Activated CD8-positive, alpha-beta memory T cell treated with anti-CD3 and anti-CD28 coated beads, Interleukin-2, amount 50 U/mL, for 1 hour (primary cell): ENCODE measurements around the gene SASH1.

Source experiments
- DNase-seq: peaks from one replicate; pipeline ENCODE4 v3.0.0-alpha.2; 2020; ENCODE audit errors: extremely low read depth

SASH1 gene

GRCh38 chr6:148520109-148520841 lies 177.6 kb downstream of the SASH1 start:
- DNase-seq, result no peak

- DNase-seq, result no peak
These were observed 178.5 kb downstream of the SASH1 start for GRCh38 chr6:148521158-148521557.

- no peak for DNase-seq
These were observed 178.9 kb downstream of the SASH1 start for GRCh38 chr6:148521586-148521985.

GRCh38 chr6:148523048-148523447 lies 180.4 kb downstream of the SASH1 start:
- DNase-seq, result no peak

GRCh38 chr6:148523551-148523950 lies 180.9 kb downstream of the SASH1 start:
- DNase-seq, result no peak

- DNase-seq, result no peak
These were observed 181.8 kb downstream of the SASH1 start for GRCh38 chr6:148524471-148524882.

GRCh38 chr6:148524976-148525375 lies 182.3 kb downstream of the SASH1 start:
- no peak for DNase-seq

GRCh38 chr6:148525453-148525852 lies 182.8 kb downstream of the SASH1 start:
- no peak for DNase-seq

- no peak for DNase-seq
These were observed 183.5 kb downstream of the SASH1 start for GRCh38 chr6:148526145-148526544.

GRCh38 chr6:148528292-148528691 lies 185.7 kb downstream of the SASH1 start:
- no peak for DNase-seq

GRCh38 chr6:148529010-148529409 lies 186.4 kb downstream of the SASH1 start:
- DNase-seq, result no peak

GRCh38 chr6:148530394-148530953 lies 187.8 kb downstream of the SASH1 start:
- DNase-seq, result no peak

GRCh38 chr6:148530976-148531375 lies 188.3 kb downstream of the SASH1 start:
- no peak for DNase-seq

GRCh38 chr6:148532698-148533097 lies 190.1 kb downstream of the SASH1 start:
- no peak for DNase-seq

- DNase-seq, result no peak
These were observed 190.9 kb downstream of the SASH1 start for GRCh38 chr6:148533309-148534107.

- no peak for DNase-seq
These were observed 192.2 kb downstream of the SASH1 start for GRCh38 chr6:148534871-148535270.

- no peak for DNase-seq
These were observed 192.7 kb downstream of the SASH1 start for GRCh38 chr6:148535381-148535780.

- DNase-seq, result no peak
These were observed 193.3 kb downstream of the SASH1 start for GRCh38 chr6:148535976-148536375.

GRCh38 chr6:148538261-148539190 lies 195.9 kb downstream of the SASH1 start:
- DNase-seq, result no peak

- DNase-seq, result no peak
These were observed 200.9 kb downstream of the SASH1 start for GRCh38 chr6:148543540-148543939.

GRCh38 chr6:148544421-148544820 lies 201.8 kb downstream of the SASH1 start:
- DNase-seq, result no peak

GRCh38 chr6:148545901-148546300 lies 203.3 kb downstream of the SASH1 start:
- DNase-seq, result no peak
